Endothelial cell of umbilical vein (primary cell): Measurements from ENCODE around the gene KRTAP1-1. TPM values are rescaled to one million over a fixed set of nuclear protein-coding genes. Genes with fewer than 3 reads are reported as not detected.

Experiments used
- BruUV-seq: library from RNA; stranded (reverse); fragments of 400-500 nt; replicated peaks from 2 replicates; lab custom pipeline; 2021; lab: Mats Ljungman, UMichigan
- CTCF ChIA-PET: fragments of 300-600, 350-600 bp; sonication (Branson Sonifier 250); formaldehyde crosslinking; loops from one replicate; lab custom pipeline; 2021; ENCODE audit warnings: antibody characterized with exemption, inconsistent platforms; lab: Charles Lee
- POLR2A ChIA-PET: fragments of 300-600, 350-600 bp; sonication (Branson Sonifier 250); formaldehyde crosslinking; loops from one replicate; lab custom pipeline; 2021; ENCODE audit warnings: antibody characterized with exemption, inconsistent platforms; lab: Charles Lee
- DNase-seq: peaks from one replicate; pipeline ENCODE4 v3.0.0-alpha.2; 2011; ENCODE audit warnings: low read depth, low spot score
- FAIRE-seq: peaks from 2 replicates; lab custom pipeline; 2011; peaks lifted over from hg19 to GRCh38; lab: Jason Lieb, UNC
- H2AFZ ChIP-seq: 2 replicates; pipeline ENCODE4 v1.6.0; 2012; ENCODE audit warnings: low read depth, low read length, control low read depth, inconsistent platforms
- H3K27ac ChIP-seq: 2 replicates; pipeline ENCODE4 v1.5.1; 2011; ENCODE audit warnings: low read depth, mild to moderate bottlenecking, control low read depth, low read length, moderate library complexity; ENCODE audit not compliant: insufficient read depth
- H3K27me3 ChIP-seq, 2 experiments: 2 replicates each; pipeline versions ENCODE4 v1.6.0 to v1.6.1; 2011; ENCODE audit warnings: low read length in 2 of 2, mixed read lengths in 1 of 2; ENCODE audit not compliant: control insufficient read depth in 2 of 2, insufficient read depth in 2 of 2
- H3K36me3 ChIP-seq, 2 experiments: 2 replicates in 1 of 2; 3 replicates in 1 of 2; pipeline ENCODE4 v1.5.1; 2011; ENCODE audit warnings: low read length in 2 of 2, mild to moderate bottlenecking in 1 of 2, moderate library complexity in 1 of 2; ENCODE audit not compliant: control insufficient read depth in 2 of 2, insufficient read depth in 2 of 2; ENCODE audit errors: extremely low read depth in 1 of 2
- H3K4me1 ChIP-seq: 3 replicates; pipeline ENCODE4 v1.5.1; 2011; ENCODE audit warnings: mild to moderate bottlenecking, low read length; ENCODE audit not compliant: control insufficient read depth, insufficient read depth; ENCODE audit errors: extremely low read depth
- H3K4me2 ChIP-seq: 2 replicates; pipeline ENCODE4 v1.6.1; 2011; ENCODE audit warnings: low read length, control low read depth, mixed read lengths; ENCODE audit not compliant: insufficient read depth
- H3K4me3 ChIP-seq, 3 experiments: fragments of 200-600 bp in 1 of 3; sonication (generic), shearing (Covaris generic) in 1 of 3; replicated peaks in 1 of 3; 2 replicates each; pipeline ENCODE4 v1.5.1; 2011 to 2016; ENCODE audit warnings: control low read depth in 3 of 3, low read length in 3 of 3, mild to moderate bottlenecking in 2 of 3, inconsistent platforms in 1 of 3, low read depth in 1 of 3, moderate library complexity in 1 of 3; ENCODE audit not compliant: insufficient read depth in 1 of 3
- H3K79me2 ChIP-seq: 2 replicates; pipeline ENCODE4 v1.6.0; 2012; ENCODE audit warnings: low read length, inconsistent platforms; ENCODE audit not compliant: control insufficient read depth, insufficient read depth
- H3K9ac ChIP-seq: replicated peaks from 2 replicates; pipeline ENCODE3; 2011; ENCODE audit warnings: low read length, control low read depth; ENCODE audit not compliant: insufficient read depth; ENCODE audit errors: extremely low read depth
- H3K9me1 ChIP-seq: replicated peaks from 3 replicates; pipeline ENCODE4 v1.6.0; 2011; ENCODE audit warnings: mild to moderate bottlenecking, low read length; ENCODE audit not compliant: control insufficient read depth, insufficient read depth; ENCODE audit errors: extremely low read depth
- H3K9me3 ChIP-seq: replicated peaks from 2 replicates; pipeline ENCODE4 v1.5.1; 2012; ENCODE audit warnings: low read length, inconsistent platforms; ENCODE audit not compliant: control insufficient read depth, insufficient read depth
- H4K20me1 ChIP-seq: replicated peaks from 2 replicates; pipeline ENCODE3; 2011; ENCODE audit warnings: mild to moderate bottlenecking, low read length; ENCODE audit not compliant: control insufficient read depth, insufficient read depth; ENCODE audit errors: extremely low read depth
- CTCF ChIP-seq, 2 donors: IDR thresholded peaks; 1 replicate in 1 of 2; 2 replicates in 1 of 2; pipeline ENCODE4 v1.5.1; 2011; ENCODE audit warnings: low read length in 2 of 2, mild to moderate bottlenecking in 2 of 2, moderate library complexity in 2 of 2, control low read depth in 1 of 2, inconsistent platforms in 1 of 2, low read depth in 1 of 2; ENCODE audit not compliant: insufficient read depth in 1 of 2; ENCODE audit errors: extremely low read depth in 1 of 2
- EZH2 ChIP-seq: IDR thresholded peaks from 2 replicates; pipeline ENCODE4 v1.6.1; 2012; ENCODE audit warnings: borderline replicate concordance, low read depth, mild to moderate bottlenecking, moderate library complexity, low read length, inconsistent platforms; ENCODE audit not compliant: severe bottlenecking
- FOS ChIP-seq: IDR thresholded peaks from 2 replicates; pipeline ENCODE4 v1.6.1; 2011; ENCODE audit warnings: mild to moderate bottlenecking, low read length, moderate library complexity, borderline replicate concordance; ENCODE audit not compliant: insufficient read depth
- GATA2 ChIP-seq: IDR thresholded peaks from 2 replicates; pipeline ENCODE4 v1.7.0; 2011; ENCODE audit warnings: low read depth, mild to moderate bottlenecking, moderate library complexity, mixed read lengths, low read length; ENCODE audit not compliant: insufficient read length, insufficient read depth
- JUN ChIP-seq: IDR thresholded peaks from 2 replicates; pipeline ENCODE4 v1.6.1; 2011; ENCODE audit warnings: borderline replicate concordance, low read depth; ENCODE audit not compliant: insufficient read length, insufficient read depth
- MAX ChIP-seq: IDR thresholded peaks from 2 replicates; pipeline ENCODE4 v1.6.1; 2011; ENCODE audit not compliant: insufficient read depth, insufficient read length
- MYC ChIP-seq: IDR thresholded peaks from one replicate; pipeline ENCODE4 v1.6.1; 2011; ENCODE audit warnings: mild to moderate bottlenecking, low read depth, low read length
- POLR2A ChIP-seq: IDR thresholded peaks from 2 replicates; pipeline ENCODE4 v1.6.1; 2012; ENCODE audit warnings: low read depth, mild to moderate bottlenecking, control low read depth, low read length
- POLR2AphosphoS5 ChIP-seq: IDR thresholded peaks from 2 replicates; pipeline ENCODE4 v1.6.1; 2012; ENCODE audit warnings: low read depth, mild to moderate bottlenecking, control low read depth, low read length, moderate library complexity; ENCODE audit not compliant: insufficient read depth
- dilution Hi-C: fragments of 300-500 bp; cut with MboI; formaldehyde crosslinking; loops from one replicate; pipeline ENCODE4 v1.15.0; 2019; ENCODE audit warnings: low sequenced_read_pairs; ENCODE audit not compliant: extremely low pct_ligation_motif_present
- intact Hi-C: fragments of 100-400 bp; cut with micrococcal nuclease; formaldehyde crosslinking; loops from one replicate; pipeline ENCODE4 v1.10.0; 2022
- polyA plus RNA-seq, 4 experiments: library from polyadenylated mRNA; depleted of rRNA in 3 of 4; stranded (reverse) in 3 of 4; unstranded in 1 of 4; fragments of >200 nt; gene quantifications; 2 replicates each; pipeline versions ENCODE4 v1.2.1 to v1.2.3, GENCODE V29; 2011 to 2012; ENCODE audit warnings: missing spikeins in 1 of 4
- total RNA-seq: library from RNA; stranded (reverse); gene quantifications from 2 replicates; pipeline ENCODE4 v1.2.3, GENCODE V29; 2021

Gene KRTAP1-1
- total and polyA plus RNA-seq, 2 donors (not counting 3 experiments of a cell fraction or from before 2014, with no cell fraction given): not detected

GRCh38 chr17:41020336-41020735, 20.9 kb downstream of the KRTAP1-1 start:
- intact Hi-C loops: loop anchor here (10.0 kb wide), 1 partner anchor 746 kb away; no protein-coding TSS in a partner anchor
- H3K9me1 ChIP-seq: no peaks in the 10 kb centered on the region
- CTCF ChIA-PET: no interaction called here
- H3K4me2 ChIP-seq: no peak overlapping the region
- H3K27ac ChIP-seq: no peak overlapping the region
- no peak overlapping the region for H3K4me3 ChIP-seq
- no peak overlapping the region for H3K9ac ChIP-seq
- no peaks in the 10 kb centered on the region for H3K36me3 ChIP-seq
- peaks cover 0 to 2% of the 10 kb centered on the region in 2 experiments for H3K27me3 ChIP-seq
- no peaks in the 10 kb centered on the region for H3K9me3 ChIP-seq
- no peak overlapping the region for H2AFZ ChIP-seq
- POLR2A ChIA-PET: no interaction called here
- TF ChIP-seq GATA2 (no peak), MYC (no peak), POLR2A (no peak), JUN (no peak), POLR2AphosphoS5 (no peak), FOS (no peak)
- no TSS peak for BruUV-seq
- no peaks in the 10 kb centered on the region for H3K79me2 ChIP-seq
- dilution Hi-C loops: no loop called here
- FAIRE-seq (no peak), DNase-seq (no peak)
- H3K4me1 ChIP-seq: no peaks in the 10 kb centered on the region
- no peaks in the 10 kb centered on the region for H4K20me1 ChIP-seq

- no peak overlapping the region for H3K4me2 ChIP-seq
- dilution Hi-C loops: no loop called here
- CTCF ChIA-PET: no interaction called here
- H3K27ac ChIP-seq: no peak overlapping the region
- no peaks in the 10 kb centered on the region for H3K9me3 ChIP-seq
- no peak overlapping the region for H3K9ac ChIP-seq
- DNase-seq: no peak
- H3K27me3 ChIP-seq: peaks cover 0 to 2% of the 10 kb centered on the region in 2 experiments
- no TSS peak for BruUV-seq
- H3K4me3 ChIP-seq: no peak overlapping the region
- TF ChIP-seq JUN (no peak), FOS (no peak), CTCF (IDR thresholded peaks at IDR 0.05; ENCODE audit: extremely low read depth in 1 of 2, insufficient read depth in 1 of 2, low read depth in 1 of 2, low read length in 2 of 2) (no peak), POLR2A (no peak), EZH2 (no peak), MAX (no peak), GATA2 (no peak), MYC (no peak), POLR2AphosphoS5 (no peak)
- FAIRE-seq: no peak
- POLR2A ChIA-PET: no interaction called here
- no peaks in the 10 kb centered on the region for H3K36me3 ChIP-seq
- H4K20me1 ChIP-seq: no peaks in the 10 kb centered on the region
- H3K9me1 ChIP-seq: no peaks in the 10 kb centered on the region
- H2AFZ ChIP-seq: no peak overlapping the region
- intact Hi-C loops: no loop called here
- H3K4me1 ChIP-seq: no peaks in the 10 kb centered on the region
- H3K79me2 ChIP-seq: no peaks in the 10 kb centered on the region
Observed at GRCh38 chr17:41019415-41019814, 21.8 kb downstream of the KRTAP1-1 start.
